ENCODE results near the gene SGMS1.

SGMS1 gene

GRCh38 chr10:50318129-50318528, 305.6 kb downstream of the SGMS1 start:
- no peak for DNase-seq

- DNase-seq, result no peak
These were observed 306.8 kb downstream of the SGMS1 start for GRCh38 chr10:50316695-50317648.

DNA sequence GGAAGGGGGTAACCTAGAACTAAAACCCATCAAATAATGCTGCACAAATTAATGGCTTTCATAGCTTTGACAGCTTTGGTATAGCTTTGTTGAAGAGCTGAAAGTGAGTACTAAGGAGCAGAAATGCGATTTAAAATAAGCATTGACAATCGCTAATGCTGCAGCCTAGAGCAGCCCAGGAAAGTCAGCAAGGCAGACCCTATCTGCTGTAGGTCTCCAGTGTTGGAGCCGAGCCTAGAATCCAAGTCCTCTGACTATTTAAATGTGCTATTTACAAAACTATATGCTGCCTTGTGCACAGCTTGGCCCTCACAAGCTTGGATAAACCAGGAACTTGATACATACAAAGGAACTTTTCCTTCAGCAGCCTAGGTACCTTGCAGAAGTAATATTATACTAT, 307.6 kb downstream of the SGMS1 start:
- no peak for DNase-seq

GRCh38 chr10:50315424-50315823, 308.3 kb downstream of the SGMS1 start:
- DNase-seq, result no peak

DNA sequence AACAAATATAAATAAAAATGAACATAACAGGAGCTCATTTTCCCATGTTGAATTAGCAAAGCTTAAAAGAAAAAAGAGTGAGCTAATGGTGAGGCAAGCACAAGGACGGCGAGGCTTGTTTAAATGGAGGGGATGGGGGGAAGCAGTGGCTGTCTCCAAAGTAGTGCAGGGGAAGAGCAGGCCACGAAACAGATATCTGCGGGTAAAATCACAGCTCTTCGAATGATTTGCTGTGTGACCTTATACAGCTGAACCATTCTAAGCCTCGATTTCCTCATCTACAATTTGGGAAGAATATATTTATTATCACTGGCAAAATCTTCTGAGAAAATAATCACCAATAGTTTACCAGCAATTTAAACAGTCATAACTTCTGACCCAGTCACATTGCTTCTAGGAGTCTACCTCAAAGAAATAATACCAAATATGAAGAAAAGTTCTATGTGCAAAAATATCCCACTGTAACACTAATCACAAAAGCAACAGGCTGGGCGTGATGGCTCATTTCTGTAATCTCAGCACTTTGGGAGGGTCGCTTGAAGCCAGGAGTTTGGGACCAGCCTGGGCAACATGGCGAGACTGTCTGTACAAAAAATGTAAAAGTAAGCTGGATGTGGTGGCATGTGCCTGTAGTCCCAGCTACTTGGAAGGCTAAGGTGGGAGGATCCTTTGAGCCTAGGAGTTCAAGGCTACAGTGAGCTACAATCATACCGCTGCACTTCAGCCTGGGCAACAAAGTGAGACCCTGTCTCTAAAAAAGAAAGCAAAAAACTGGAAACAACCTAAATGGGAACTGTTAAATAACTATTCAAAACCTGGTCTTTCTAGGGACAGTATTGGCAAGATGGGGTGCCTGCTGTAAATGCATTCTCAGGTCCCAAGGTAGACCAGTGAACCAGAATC, 309.3 kb downstream of the SGMS1 start:
- no peak for DNase-seq

DNA sequence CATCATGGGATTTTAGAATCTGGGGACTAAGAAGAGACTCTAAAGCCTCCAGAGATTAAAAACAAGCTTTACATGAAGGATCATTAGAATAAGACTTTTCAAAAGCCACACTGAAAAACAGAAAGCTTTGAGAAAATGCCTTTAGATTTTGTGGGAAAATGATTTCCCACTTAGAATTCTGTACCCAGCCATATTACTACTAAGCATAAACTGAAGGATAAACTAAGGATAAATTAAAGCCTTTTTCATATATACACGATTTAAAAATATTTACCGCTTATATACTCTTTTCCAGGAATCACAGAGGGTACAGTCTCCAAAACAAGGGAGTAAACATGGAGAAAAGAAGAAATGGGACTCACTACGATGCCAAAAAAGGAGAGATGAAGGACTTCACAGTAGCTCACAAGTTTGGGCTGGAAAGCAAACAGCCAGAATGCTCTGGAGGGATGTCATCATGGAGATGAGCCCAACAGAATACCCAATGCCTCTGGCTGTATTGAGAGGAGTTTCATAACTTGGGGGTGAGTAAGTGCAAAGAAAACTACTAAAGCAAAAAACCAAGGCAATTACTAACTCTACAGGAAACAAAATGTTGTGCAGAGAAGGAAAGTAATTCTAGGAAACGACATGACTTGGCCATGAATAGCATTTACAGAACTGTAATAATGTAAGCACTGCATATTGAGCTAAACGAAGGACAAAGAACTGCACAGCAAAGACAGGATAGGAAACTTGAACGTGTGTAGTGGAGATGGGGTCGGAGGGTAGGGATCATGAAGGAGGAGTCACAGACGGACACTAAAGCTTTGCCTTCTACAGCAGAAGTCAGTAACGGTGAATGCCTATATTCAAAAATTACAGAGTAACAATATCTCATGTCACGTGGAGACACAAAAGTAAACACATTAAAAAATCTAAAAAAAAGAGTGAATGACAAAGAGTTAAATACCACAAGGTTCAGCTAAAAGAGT, 311.0 kb downstream of the SGMS1 start:
- no peak for DNase-seq

DNA sequence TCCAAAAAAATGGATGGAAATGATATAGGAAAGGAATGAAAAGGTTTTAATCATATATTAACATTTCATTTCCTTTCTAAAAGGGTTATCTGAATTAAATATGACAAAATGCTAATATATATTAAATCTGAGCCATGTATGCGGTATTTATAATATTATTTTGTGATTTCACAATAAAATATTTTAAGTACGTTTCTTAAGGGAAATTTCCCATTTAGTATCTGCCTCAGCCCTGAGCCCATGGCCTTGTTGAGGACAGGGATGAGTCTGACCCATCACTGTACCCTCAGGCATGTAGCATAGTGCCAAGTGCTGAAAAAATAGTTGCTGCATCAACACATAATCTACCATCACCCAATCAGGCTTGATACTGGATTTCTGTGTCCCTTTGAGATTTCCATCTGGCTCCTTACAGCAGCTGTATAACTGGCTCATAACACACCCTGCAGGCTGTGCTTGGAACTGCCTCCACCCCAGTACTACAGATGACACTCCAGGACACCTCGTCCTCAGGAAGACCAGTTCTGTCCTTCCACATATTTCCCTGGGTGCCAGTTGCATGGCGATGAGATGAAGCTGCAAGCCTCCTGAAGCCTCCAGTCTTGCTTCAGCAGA, 313.1 kb downstream of the SGMS1 start:
- no peak for DNase-seq

GRCh38 chr10:50309342-50309741, 314.4 kb downstream of the SGMS1 start:
- no peak for DNase-seq

- DNase-seq, result no peak
These were observed 319.1 kb downstream of the SGMS1 start for GRCh38 chr10:50304660-50305059.

DNA sequence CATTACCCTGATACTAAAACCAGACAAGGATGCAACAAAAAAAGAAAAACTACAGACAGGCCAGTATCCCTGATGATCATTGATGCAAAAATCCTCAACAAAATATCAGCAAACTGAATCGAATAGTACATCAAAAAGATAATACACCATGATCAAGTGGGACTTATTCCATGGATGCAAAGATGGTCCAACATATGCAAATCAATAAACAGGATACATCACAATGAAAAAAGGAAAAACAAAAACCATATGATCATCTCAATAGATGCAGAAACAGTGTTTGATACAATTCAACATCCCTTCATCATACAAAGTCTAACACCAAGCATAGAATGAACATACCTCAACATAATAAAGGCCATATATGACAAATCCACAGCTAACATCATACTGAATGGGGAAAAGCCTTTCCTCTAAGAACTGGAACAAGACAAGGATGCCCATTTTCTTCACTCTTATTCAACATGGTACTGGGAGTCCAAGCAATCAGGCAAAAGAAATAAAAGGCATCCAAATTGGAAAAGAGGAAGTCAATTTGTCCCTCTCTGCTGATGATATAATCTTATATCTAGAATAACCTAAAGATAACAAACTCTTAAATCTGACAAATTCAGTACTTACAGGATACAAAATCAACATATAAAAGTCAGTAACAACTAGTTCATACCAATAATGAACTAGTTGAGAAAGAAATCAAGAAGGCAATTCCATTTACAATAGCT, 323.6 kb downstream of the SGMS1 start:
- DNase-seq, result no peak

- no peak for DNase-seq
These were observed 328.4 kb downstream of the SGMS1 start for GRCh38 chr10:50295367-50295766.

DNA sequence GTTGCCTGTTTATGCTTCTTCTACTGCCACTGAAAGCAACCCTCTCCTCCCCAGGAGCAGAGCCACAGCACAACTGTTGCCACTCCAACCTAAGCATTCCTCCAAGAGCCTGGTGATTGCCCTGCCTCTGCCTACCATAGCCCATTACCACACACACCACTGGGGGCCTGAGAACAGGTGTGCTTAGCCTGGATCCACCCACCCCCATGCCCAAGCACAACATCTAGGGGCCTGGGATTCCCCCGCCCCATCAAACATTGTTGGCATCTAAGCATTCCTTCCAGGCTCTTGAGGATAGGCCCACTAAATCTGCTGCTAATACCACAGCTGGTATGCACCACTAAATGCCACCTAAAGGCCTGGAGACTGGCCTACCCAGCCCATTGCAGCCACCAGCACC, 329.2 kb downstream of the SGMS1 start:
- no peak for DNase-seq

- DNase-seq, result no peak
These were observed 330.0 kb downstream of the SGMS1 start for GRCh38 chr10:50293513-50294313.

DNA sequence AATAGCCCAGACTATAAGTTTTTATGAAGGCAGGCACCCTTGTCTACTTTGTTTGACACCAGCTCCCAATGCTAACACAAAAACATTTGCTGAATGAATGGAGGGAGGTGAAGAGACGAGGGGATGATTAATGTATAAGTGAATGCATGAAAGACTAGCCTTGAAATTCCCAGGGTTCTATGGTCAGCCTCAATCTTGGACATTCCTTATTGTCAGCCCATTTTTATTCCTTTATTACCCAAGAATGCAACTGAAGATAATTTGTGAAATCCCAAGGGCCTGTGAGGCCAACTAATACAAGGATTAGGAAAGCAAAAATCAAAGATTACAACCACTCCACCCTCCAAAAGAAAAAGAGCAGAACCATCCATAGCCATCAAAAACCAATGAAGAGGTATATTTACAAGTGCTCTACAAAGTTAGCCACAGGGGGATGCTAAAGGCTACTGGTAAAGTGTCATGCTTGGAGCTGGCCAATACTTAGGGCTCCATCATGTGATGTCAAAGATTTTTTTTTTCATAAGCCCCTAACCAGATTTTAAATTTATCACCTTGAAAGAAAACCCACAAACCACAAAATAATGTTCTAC, 332.4 kb downstream of the SGMS1 start:
- no peak for DNase-seq

DNA sequence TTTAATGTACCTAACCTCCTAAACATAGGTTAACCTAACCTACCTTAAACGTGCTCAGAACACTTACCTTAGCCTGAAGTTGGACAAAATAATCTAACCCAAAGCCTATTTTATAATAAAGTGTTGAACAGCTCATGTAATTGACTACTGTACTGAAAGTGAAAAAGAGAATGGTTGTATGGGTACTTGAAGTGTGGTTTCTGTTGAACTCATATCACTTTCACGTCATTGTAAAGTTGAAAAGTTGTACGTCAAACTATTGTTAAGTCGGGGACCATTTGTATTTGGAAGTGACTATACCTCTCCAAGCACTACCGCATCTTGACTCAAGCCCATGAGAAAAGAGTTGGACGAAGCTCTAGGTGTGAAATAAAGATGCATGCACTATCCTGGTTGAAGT, 334.6 kb downstream of the SGMS1 start:
- no peak for DNase-seq

DNA sequence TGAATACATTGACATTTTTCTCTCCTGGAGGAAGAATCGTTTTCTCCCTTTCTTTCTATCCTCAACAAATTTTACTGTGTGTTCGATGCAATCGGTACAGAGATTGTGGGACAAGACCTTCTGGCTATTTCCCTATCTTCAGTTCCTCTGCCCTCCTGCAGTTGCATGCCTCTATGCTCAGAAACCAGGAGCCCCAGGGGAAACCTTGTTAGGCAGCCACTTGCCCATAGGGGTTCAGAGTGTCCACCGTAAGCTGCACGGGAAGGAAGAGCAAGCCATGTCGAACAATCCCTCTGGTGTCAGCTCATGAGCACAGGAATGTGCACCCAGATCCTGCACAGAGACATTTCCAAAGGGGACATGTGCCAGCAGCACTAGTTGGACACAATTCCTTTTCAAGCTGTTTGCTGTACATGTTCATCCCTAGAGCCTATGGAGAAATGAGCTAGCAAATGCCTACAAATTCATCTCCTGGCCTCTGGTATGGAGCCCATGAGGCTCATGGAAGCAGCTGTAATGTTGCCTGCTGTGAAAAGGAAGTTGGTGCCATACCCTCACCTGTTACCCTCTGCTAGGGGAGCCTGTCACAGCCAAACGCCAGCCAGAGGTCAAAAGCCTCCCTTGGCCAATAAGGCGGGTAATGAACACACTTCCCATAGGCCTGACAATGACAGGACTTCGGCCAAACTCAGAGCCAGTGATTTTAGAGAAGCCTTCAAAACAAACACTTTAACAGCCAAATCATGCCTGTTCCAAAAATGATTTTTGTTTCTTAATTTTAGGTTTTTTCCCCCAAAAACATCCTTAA, 336.6 kb downstream of the SGMS1 start:
- no peak for DNase-seq

DNA sequence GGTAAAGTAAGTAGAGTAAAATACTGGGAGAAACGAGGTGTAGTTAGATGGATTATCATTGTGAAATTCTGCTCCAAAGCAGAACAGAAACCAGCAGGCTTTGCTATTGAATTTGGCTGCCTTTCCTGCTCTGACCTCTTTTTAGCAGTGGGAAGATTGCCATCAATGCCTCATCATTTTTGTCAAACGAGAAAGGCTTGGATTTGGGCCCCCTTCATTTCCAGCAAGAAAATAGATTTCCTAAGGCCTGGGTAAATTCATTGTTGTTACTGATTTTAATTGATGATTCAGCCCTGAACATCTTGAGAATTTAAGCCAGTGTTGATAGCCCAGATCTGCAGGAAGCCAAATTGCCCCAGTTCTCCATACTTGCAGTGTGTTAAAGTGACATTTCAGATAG, 337.2 kb downstream of the SGMS1 start:
- DNase-seq, result no peak

DNA sequence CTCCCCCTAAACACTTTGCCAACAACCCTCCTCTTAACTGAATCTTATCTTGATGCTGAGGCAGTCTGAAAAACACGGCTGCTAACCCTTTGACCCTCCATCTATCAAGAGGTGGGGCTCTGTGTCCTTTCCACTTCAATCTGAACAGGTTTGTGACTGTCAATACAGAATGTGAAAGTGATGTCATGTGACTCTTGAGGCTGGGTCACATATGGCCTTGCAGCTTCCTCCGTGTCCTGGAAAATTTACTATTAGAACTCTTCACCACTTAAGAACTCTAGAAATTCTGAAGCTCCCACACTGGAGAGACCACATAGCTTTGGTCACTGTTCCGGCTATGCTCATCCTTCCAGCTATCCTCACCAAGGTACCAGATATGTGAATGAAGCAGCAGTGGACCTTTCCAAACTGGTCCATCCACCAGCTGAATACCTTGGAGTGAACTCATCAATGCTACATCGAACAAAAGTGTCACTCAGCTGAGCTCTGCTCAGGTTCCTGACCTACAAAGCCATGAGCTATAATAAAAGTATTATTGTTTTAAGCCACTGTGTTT, 341.7 kb downstream of the SGMS1 start:
- no peak for DNase-seq
